Immature natural killer cell (primary cell): ENCODE data around the gene METAP2. TPM values are rescaled to one million over a fixed set of nuclear protein-coding genes. Genes with fewer than 3 reads are reported as not detected.
A peak's percentile ranks its signal among the peaks of the same experiment; 100 is the strongest.

ENCODE experiments used
- DNase-seq, 3 donors: peaks; one replicate each; pipeline ENCODE4 v3.0.0; 2022; ENCODE audit warnings: mixed read lengths in 1 of 3
- H3K27ac Mint-ChIP-seq, 6 donors: one replicate each; pipeline ENCODE4 v1.8.0; 2020; ENCODE audit warnings: mixed read lengths in 6 of 6, mild to moderate bottlenecking in 5 of 6, inconsistent platforms in 4 of 6, moderate library complexity in 3 of 6
- H3K27me3 Mint-ChIP-seq, 3 donors: one replicate each; pipeline ENCODE4 v1.8.0; 2020 to 2021; ENCODE audit warnings: low read depth in 3 of 3, mild to moderate bottlenecking in 3 of 3, mixed read lengths in 3 of 3, moderate library complexity in 3 of 3, inconsistent platforms in 1 of 3
- H3K36me3 Mint-ChIP-seq, 3 donors: one replicate each; pipeline ENCODE4 v1.8.0; 2020; ENCODE audit warnings: mixed read lengths in 3 of 3, inconsistent platforms in 2 of 3, mild to moderate bottlenecking in 2 of 3
- H3K4me1 Mint-ChIP-seq, 2 donors: one replicate each; pipeline ENCODE4 v1.8.0; 2020; ENCODE audit warnings: inconsistent platforms in 2 of 2, mild to moderate bottlenecking in 2 of 2, mixed read lengths in 2 of 2, moderate library complexity in 1 of 2
- H3K4me3 Mint-ChIP-seq, 5 donors: one replicate each; pipeline ENCODE4 v1.8.0; 2020; ENCODE audit warnings: mild to moderate bottlenecking in 5 of 5, mixed read lengths in 5 of 5, inconsistent platforms in 3 of 5, moderate library complexity in 3 of 5
- H3K9me3 Mint-ChIP-seq, 6 donors: one replicate each; pipeline ENCODE4 v1.8.0; 2020; ENCODE audit warnings: mild to moderate bottlenecking in 6 of 6, mixed read lengths in 6 of 6, inconsistent platforms in 4 of 6, moderate library complexity in 3 of 6
- polyA plus RNA-seq, 3 donors: library from polyadenylated mRNA; unstranded; fragments of 300-500 nt; fragmentation: Illumina TruSeq; gene quantifications; one replicate each; pipeline ENCODE4 v1.2.3, GENCODE V29; 2021

METAP2 gene
- polyA plus RNA-seq, 3 donors from 2014 or later = 26.8 to 47.5 (median 35.3) TPM

GRCh38 chr12:95532851-95533250 lies 58.9 kb downstream of the METAP2 start:
- Mint-ChIP-seq H3K36me3 (no peaks in the 10 kb centered on the region), H3K27ac (no peak overlapping the region), H3K4me3 (no peak overlapping the region), H3K9me3 (no peaks in the 10 kb centered on the region), H3K27me3 (peaks cover 0 to 3% (median 0%) of the 10 kb centered on the region in 3 donors), H3K4me1 (no peaks in the 10 kb centered on the region)
- no peak for DNase-seq

GRCh38 chr12:95533985-95534384 lies 60.0 kb downstream of the METAP2 start:
- H3K27ac Mint-ChIP-seq = no peak overlapping the region
- peaks cover 0 to 3% (median 0%) of the 10 kb centered on the region in 3 donors for H3K27me3 Mint-ChIP-seq
- no peaks in the 10 kb centered on the region for H3K4me1 Mint-ChIP-seq
- no peaks in the 10 kb centered on the region for H3K36me3 Mint-ChIP-seq
- H3K4me3 Mint-ChIP-seq = no peak overlapping the region
- DNase-seq = no peak
- no peaks in the 10 kb centered on the region for H3K9me3 Mint-ChIP-seq

GRCh38 chr12:95538006-95538405 lies 64.1 kb downstream of the METAP2 start:
- Mint-ChIP-seq H3K4me1 (no peaks in the 10 kb centered on the region), H3K36me3 (no peaks in the 10 kb centered on the region), H3K27me3 (peaks cover 0 to 5% (median 0%) of the 10 kb centered on the region in 3 donors), H3K27ac (no peak overlapping the region), H3K9me3 (no peaks in the 10 kb centered on the region), H3K4me3 (no peak overlapping the region)
- no peak for DNase-seq

- Mint-ChIP-seq H3K27me3 (peaks cover 0 to 2% (median 0%) of the 10 kb centered on the region in 3 donors), H3K4me3 (no peak overlapping the region), H3K36me3 (no peaks in the 10 kb centered on the region), H3K4me1 (no peaks in the 10 kb centered on the region), H3K9me3 (no peaks in the 10 kb centered on the region), H3K27ac (no peak overlapping the region)
- no peak for DNase-seq
Observed at GRCh38 chr12:95538656-95539055, 64.7 kb downstream of the METAP2 start.

- no peaks in the 10 kb centered on the region for H3K9me3 Mint-ChIP-seq
- H3K27ac Mint-ChIP-seq = no peak overlapping the region
- no peaks in the 10 kb centered on the region for H3K4me1 Mint-ChIP-seq
- DNase-seq = no peak
- peaks cover under 1 to 6% (median 2%) of the 10 kb centered on the region in 3 donors for H3K27me3 Mint-ChIP-seq
- H3K36me3 Mint-ChIP-seq = no peaks in the 10 kb centered on the region
- H3K4me3 Mint-ChIP-seq = no peak overlapping the region
Observed at GRCh38 chr12:95541436-95541835, 67.5 kb downstream of the METAP2 start.

- H3K27ac Mint-ChIP-seq = no peak overlapping the region
- no peak for DNase-seq
- peaks cover 9 to 10% of the 10 kb centered on the region in 2 donors for H3K4me1 Mint-ChIP-seq
- H3K9me3 Mint-ChIP-seq = peaks cover 0 to 1% (median 0%) of the 10 kb centered on the region in 6 donors
- no peaks in the 10 kb centered on the region for H3K36me3 Mint-ChIP-seq
- H3K27me3 Mint-ChIP-seq = peaks cover 3 to 17% (median 3%) of the 10 kb centered on the region in 3 donors
- H3K4me3 Mint-ChIP-seq = no peak overlapping the region
Observed at GRCh38 chr12:95543305-95543704, 69.4 kb downstream of the METAP2 start.

GRCh38 chr12:95544756-95545155 lies 70.8 kb downstream of the METAP2 start:
- H3K27ac Mint-ChIP-seq = no peak overlapping the region
- no peak for DNase-seq
- H3K4me1 Mint-ChIP-seq = peaks cover 17 to 18% of the 10 kb centered on the region in 2 donors
- H3K27me3 Mint-ChIP-seq = peaks cover 5 to 24% (median 6%) of the 10 kb centered on the region in 3 donors
- H3K9me3 Mint-ChIP-seq = peaks cover 0 to 4% (median under 1%) of the 10 kb centered on the region in 6 donors
- no peak overlapping the region for H3K4me3 Mint-ChIP-seq
- no peaks in the 10 kb centered on the region for H3K36me3 Mint-ChIP-seq

- H3K4me3 Mint-ChIP-seq = no peak overlapping the region
- no peak for DNase-seq
- H3K36me3 Mint-ChIP-seq = no peaks in the 10 kb centered on the region
- H3K9me3 Mint-ChIP-seq = peaks cover 0 to 4% (median under 1%) of the 10 kb centered on the region in 6 donors
- H3K27ac Mint-ChIP-seq = no peak overlapping the region
- H3K27me3 Mint-ChIP-seq = peaks cover 5 to 24% (median 6%) of the 10 kb centered on the region in 3 donors
- peaks cover 17 to 18% of the 10 kb centered on the region in 2 donors for H3K4me1 Mint-ChIP-seq
Observed at GRCh38 chr12:95545303-95545702, 71.4 kb downstream of the METAP2 start.

GRCh38 chr12:95545731-95546490 lies 72.0 kb downstream of the METAP2 start:
- DNase-seq = no peak
- H3K9me3 Mint-ChIP-seq = peaks cover 0 to 4% (median under 1%) of the 10 kb centered on the region in 6 donors
- no peaks in the 10 kb centered on the region for H3K36me3 Mint-ChIP-seq
- no peak overlapping the region for H3K4me3 Mint-ChIP-seq
- H3K27me3 Mint-ChIP-seq = peaks cover 5 to 28% (median 7%) of the 10 kb centered on the region in 3 donors
- peaks cover 17 to 18% of the 10 kb centered on the region in 2 donors for H3K4me1 Mint-ChIP-seq
- H3K27ac Mint-ChIP-seq = no peak overlapping the region

- H3K27ac Mint-ChIP-seq = no peak overlapping the region
- peaks cover 5 to 26% (median 11%) of the 10 kb centered on the region in 3 donors for H3K27me3 Mint-ChIP-seq
- peaks cover 17 to 18% of the 10 kb centered on the region in 2 donors for H3K4me1 Mint-ChIP-seq
Observed at GRCh38 chr12:95546491-95546813, 72.5 kb downstream of the METAP2 start.

GRCh38 chr12:95547522-95548055 lies 73.6 kb downstream of the METAP2 start:
- Mint-ChIP-seq H3K9me3 (peaks cover 0 to 4% (median under 1%) of the 10 kb centered on the region in 6 donors), H3K36me3 (no peaks in the 10 kb centered on the region), H3K27ac (peak overlapping the region in 2 of 6 donors; percentile 65 to 71), H3K27me3 (peaks cover 5 to 26% (median 11%) of the 10 kb centered on the region in 3 donors), H3K4me3 (peak overlapping the region; percentile 70 to 85 (median 78)), H3K4me1 (peaks cover 17 to 20% of the 10 kb centered on the region in 2 donors)
- DNase-seq = no peak

More at GRCh38 chr12:95546491-95546813, 72.5 kb downstream of the METAP2 start:
- DNase-seq = no peak
- H3K36me3 Mint-ChIP-seq = no peaks in the 10 kb centered on the region
- H3K9me3 Mint-ChIP-seq = peaks cover 0 to 4% (median under 1%) of the 10 kb centered on the region in 6 donors
- no peak overlapping the region for H3K4me3 Mint-ChIP-seq

GRCh38 chr12:95548056-95548538 lies 74.1 kb downstream of the METAP2 start:
- Mint-ChIP-seq H3K4me1 (peaks cover 17 to 22% of the 10 kb centered on the region in 2 donors), H3K9me3 (peaks cover 0 to 4% (median under 1%) of the 10 kb centered on the region in 6 donors), H3K36me3 (no peaks in the 10 kb centered on the region), H3K4me3 (peak overlapping the region; percentile 70 to 85 (median 78)), H3K27ac (peak overlapping the region in 2 of 6 donors; percentile 65 to 71), H3K27me3 (peaks cover 5 to 27% (median 11%) of the 10 kb centered on the region in 3 donors)
- DNase-seq = no peak

GRCh38 chr12:95548539-95549391 lies 74.8 kb downstream of the METAP2 start:
- H3K9me3 Mint-ChIP-seq = peaks cover 0 to 4% (median under 1%) of the 10 kb centered on the region in 6 donors
- H3K4me1 Mint-ChIP-seq = peaks cover 17 to 26% of the 10 kb centered on the region in 2 donors
- peaks cover 5 to 28% (median 11%) of the 10 kb centered on the region in 3 donors for H3K27me3 Mint-ChIP-seq
- peak overlapping the region in 4 of 6 donors; percentile 58 to 92 (median 66) for H3K27ac Mint-ChIP-seq
- peak; percentile 26 to 32 (median 28) for DNase-seq
- no peaks in the 10 kb centered on the region for H3K36me3 Mint-ChIP-seq
- H3K4me3 Mint-ChIP-seq = peak overlapping the region; percentile 31 to 85 (median 75)
